GM19240 (cell line): ENCODE results near the gene SV2C.

ENCODE experiments used
- DNase-seq: peaks from one replicate; pipeline ENCODE4 v3.0.0; 2011; ENCODE audit warnings: low spot score; ENCODE audit not compliant: insufficient read length

The SV2C gene

DNA sequence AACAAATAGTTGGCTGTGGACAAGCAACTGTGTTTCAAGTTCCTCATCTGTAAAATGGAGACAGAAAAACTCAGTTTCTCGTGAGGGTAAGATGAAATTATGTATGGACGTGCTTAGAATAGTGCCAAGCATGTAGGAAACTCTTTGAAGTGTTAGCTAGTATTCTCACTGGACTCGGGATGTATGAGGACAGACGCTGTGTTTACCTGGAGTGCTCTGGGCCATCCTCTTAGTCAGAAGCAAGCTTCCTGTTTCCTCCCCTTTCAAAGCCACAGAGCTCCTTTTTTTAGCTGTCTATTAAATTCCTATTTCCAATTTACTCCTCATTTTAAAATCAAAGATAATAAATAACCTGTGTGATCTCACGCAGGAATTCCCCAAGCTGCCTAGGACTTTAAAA, 296.1 kb downstream of the SV2C start:
- no peak for DNase-seq

DNA sequence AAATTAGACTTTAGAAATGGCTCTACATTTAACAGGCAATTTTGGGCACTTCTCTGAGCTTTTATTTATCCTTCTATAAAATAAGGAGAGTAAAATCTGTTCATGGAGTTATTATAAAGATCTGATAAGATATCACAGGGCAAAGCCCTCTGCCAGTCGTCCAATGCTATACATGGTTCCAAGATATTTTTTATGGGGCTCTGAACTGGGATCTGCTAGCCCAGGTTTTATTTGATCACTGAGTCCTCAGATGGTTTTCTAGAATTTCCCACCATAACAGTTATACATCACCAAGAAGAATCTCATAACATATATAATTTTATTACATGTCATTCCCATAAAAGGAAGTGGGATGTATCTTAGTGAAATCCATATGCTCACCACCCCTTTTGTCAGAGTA, 296.7 kb downstream of the SV2C start:
- no peak for DNase-seq

DNA sequence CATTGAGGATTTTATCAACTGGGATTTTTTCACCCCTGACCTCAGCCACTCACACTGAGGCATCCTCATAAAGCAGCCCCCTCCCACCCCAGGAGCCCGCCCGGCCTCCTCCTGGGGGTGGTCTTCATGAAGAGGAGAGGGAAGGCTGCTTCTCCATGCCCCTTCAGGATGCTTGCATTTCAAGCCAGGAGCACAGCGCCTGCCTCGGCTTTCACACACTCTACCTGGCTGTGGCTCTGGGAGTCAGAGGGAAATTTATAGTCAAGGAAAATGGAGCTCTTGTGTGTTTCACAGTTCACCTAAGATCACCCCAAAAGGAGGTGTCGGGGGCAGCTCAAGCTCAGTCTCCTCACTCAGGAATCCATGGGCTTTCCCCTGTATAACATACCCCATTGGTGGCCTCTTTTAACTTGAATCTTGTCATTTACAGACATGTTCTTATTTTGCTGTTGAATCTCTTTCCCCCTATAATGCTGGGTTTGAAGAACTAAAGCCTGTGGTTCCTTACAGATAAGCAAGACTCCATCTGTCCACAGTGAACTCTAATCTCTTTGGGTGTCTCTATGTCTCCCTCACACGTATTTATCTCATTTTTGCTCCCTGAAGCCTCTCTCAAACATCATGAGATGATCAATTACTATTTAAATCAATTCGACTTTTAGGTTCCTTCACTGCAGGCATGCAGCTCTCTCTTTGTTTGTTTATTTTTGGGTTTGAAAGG, 297.3 kb downstream of the SV2C start:
- DNase-seq = no peak

DNA sequence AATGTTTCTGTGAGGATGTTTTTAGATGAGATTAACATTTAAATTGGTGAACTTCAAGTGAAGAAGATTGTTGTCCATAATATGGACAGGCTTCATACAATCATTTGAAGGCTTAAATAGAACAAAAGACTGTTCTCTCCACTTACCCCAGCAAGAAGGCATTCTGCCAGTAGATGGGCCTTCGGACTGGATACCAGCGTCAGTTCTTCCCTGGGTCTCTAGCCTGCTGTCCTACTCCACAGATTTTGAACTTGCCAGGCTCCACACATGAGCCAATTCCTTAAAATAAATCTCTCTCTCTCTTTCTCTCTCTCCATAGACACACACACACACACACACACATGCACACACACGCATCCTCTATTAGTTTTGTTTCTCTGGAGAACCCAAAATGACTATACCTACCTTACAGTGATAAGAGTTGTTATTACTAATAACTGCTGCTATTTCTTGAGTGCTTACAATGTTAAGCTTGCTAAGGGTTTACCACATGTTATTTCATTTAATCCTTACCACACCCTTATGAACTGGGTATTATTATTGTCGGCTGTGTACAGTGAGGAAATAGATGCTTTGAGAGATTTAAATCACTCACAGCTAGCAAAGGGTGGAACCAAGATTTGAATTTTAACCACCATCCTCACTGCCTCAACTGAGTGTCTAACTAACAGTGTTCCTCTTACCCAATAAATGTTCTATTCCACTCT, 300.1 kb downstream of the SV2C start:
- DNase-seq = no peak

DNA sequence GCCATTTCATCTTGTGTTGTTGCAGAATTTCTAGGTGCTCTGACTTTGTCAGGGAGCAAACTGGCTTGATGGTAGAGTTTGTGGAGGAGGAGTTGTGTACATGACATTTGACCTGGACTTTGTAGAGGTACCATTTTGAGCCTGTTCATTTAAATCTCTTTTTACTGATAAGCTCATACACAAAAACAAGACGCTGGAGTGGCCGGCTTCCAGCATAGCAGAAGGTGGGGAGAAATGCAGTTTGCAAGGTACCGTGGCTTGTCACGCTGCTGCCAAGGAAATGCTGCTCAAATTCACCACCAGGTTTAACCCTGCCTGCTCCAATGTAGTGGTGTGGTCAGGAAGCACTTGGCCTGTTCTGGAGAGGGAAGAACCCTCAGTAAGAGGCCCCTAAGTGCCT, 301.0 kb downstream of the SV2C start:
- DNase-seq = no peak

DNA sequence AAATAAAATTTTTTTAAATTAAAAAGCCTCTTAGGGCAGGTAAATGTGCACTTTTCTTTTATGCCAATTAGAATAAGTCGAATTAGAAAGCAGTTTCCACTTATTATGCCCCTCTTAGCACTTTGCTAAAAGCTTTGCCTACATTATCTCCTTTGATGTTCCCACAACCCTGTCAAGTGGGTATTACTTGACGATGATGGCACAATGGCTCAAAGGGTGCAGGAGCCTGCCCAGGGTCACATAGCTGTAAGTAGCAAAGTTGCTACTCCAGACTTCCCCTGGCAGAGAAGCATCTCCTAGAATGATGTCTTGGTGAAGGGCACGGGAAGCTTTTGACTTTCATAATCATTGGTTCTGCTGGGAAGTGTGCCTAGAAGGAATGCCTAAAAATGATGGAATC, 301.5 kb downstream of the SV2C start:
- DNase-seq = no peak

DNA sequence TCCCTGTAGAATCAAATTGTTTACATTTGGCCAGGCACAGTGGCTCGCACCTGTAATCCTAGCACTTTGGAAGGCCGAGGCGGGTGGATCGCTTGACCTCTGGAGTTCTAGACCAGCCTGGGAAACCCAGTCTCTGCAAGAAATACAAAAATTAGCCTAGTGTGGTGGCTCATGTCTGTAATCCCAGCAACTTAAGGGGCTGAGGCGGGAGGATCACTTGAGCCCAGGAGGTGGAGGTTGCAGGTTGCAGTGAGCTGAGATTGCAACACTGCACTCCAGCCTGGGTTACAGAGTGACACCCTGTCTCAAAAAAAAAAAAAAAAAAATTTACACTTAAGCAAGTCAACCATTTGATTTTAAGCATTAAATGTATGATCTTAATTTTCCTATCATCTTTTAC, 302.4 kb downstream of the SV2C start:
- no peak for DNase-seq

DNA sequence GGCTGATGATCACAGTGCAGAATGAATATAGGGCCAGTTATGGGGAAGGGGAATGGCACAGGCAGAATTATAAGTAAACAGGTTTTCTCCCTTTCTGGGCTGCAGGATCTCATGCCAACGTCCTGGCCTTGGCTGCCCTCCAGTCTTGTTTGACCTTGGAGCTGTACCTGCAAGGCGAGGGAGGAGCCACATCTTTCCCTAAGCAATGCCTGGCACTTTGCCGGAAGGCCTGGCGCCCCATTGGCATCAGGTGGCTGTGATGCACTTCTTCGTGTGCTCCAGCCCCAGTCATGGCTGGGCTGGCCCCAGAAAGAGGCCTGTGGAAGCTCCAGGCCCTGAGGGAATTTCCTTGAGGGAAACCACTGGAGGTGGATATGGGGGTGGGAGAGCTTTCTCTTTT, 303.2 kb downstream of the SV2C start:
- no peak for DNase-seq

DNA sequence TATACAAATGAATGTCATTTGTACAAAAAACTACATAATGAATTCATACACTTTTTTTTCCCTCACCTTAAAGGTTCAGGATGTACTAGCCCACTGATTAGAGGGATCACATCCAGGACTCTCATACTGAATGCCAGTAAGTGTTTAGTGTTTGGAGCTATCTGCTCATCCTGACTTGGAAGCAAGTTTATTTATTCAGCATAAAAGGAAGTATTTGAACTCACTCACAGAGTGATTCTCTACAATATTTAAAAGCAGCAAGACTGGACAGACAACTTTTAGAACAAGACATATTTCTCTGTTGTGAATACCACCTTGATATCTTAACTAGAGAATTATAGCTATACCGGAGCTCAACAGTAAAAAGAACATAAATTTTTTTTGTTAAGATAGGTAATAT, 305.1 kb downstream of the SV2C start:
- no peak for DNase-seq

DNA sequence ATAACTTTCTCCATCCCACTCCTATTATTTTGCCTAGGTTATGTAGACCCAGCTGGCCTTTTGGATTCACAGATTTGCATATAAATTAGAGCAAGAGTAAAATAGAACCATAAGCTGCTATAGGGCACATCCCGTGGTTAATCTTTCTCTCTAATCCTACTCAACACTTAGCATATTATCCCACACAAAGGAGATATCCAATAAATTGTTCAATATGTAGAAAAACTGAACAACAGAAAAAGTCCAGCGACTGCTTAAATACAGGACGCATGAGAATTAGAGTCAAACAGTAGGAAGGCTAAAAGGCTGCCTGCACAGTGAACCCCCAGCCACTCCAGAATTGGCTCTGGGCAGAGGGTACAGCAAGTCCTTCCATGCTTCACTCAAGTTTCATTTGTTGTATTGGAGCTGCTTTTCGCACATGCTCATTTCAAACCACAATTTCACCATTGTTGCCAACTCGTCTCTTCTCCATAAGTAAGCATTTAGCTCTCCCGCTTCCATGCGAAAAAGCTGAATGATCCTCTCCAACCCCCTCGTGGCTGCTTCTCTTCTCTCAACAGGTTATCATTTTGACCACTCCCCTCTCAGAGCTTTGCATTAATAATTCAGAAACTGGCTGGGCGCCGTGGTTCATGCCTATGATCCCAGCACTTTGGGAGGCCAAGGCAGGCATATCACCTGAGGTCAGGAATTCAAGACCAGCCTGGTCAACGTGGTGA, 305.8 kb downstream of the SV2C start:
- DNase-seq = no peak

DNA sequence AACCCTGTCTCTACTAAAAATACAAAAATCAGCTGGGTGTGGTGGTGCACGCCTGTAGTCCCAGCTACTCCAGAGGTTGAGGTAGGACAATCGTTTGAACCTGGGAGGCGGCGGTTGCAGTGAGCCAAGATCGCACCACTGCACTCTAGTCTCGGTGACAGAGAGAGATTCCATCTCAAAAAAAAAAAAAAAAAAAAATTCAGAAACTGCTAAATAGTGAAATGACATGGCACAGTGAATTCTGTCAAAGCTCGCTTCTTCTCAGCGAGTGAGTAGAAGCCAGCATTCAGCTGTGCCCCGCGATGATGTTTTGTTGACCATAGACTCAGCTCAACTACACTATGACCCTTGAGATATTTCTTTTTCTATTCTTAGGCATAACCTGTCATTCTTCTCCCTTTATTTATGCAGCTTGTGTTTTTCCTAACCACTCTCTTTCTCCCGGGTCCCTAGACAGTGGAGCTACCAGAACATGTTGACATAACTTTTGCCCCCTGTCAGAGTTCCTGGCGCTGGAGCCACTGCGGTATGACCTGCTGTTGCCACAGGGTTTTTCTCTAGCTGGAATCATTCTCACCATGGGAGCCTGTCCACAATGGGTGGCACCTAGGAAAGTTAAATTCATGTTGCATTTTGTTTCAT, 306.5 kb downstream of the SV2C start:
- DNase-seq = no peak

DNA sequence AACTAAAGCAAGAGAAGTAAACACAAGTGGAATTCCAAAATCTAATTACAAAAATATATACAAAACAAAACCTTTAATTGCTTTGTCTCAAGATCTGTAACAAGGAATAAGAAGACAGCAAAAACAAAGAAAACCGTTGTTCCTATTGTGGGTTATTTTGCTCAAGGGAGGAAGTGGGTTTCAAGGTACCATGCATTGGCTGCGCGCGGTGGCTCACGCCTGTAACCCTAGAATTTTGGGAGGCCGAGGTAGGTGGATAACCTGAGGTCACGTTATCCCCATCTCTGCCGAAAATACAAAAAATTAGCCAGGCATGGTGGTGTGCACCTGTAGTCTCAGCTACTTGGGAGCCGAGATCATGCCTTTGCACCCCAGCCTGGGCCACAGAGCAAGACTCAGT, 307.8 kb downstream of the SV2C start:
- no peak for DNase-seq

DNA sequence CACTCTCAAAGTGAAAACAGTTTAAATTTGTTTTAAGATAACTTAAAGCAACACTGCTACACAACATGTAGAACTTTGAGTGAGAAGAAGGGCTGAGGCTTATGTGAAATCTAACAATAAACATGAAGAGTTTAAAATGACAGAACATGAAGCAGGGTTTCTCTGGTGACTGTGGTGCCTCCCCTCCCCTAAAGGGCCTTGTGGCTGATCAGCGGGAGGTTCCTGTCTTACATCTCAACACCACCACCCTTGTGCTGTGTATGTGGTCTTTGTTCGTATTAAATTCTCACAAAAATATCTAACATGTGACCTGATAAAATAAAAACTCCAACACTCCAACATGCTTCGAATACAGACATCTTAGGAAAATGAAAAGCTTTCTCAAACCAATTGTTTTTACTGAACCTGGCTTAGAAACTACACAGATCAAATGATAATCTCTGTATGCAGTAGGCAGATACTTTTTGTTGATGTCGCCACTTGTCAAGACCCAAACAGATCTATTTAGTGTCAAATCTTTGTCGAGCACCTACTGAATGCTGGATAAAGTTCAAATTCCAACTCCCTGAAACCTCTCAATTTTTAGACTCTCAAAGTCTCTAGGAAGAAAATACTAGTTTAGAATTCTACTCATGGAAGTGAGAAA, 310.0 kb downstream of the SV2C start:
- DNase-seq = no peak

DNA sequence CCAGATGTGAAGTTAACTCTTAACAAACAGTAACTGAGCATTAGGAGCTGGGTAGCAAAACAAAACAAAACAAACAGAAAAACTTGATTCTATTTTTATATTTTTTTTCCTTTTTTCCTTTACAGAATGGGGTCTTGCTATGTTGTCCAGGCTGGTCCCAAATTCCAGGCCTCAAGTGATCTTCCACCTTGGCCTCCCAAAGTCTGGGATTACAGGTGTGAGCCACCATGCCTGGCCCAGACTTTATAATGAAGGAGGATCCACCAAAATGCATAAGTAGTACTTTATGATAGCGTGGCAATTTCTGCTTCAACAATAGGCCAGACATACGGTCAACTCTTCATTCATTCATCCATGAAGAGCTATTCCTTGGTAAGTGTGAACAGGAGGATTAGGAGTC, 314.0 kb downstream of the SV2C start:
- no peak for DNase-seq

DNA sequence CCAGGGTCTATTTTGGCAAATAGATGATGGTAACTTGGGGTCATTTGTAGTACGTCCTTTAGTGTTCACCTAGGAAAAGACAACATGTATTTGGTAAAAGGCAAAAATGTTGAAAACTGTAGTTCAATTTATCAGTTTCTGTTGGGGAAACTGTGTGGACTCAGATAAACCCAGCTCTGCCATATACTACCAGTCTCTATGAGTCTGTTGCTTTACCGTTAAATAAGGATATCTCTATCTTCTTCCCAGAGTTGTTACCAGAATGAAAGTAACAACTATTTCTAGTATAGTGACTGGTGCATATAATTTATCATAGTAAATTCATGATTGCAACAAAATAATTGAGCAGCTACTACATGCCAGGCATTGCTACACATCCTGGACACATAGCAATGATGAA, 316.1 kb downstream of the SV2C start:
- DNase-seq = no peak

DNA sequence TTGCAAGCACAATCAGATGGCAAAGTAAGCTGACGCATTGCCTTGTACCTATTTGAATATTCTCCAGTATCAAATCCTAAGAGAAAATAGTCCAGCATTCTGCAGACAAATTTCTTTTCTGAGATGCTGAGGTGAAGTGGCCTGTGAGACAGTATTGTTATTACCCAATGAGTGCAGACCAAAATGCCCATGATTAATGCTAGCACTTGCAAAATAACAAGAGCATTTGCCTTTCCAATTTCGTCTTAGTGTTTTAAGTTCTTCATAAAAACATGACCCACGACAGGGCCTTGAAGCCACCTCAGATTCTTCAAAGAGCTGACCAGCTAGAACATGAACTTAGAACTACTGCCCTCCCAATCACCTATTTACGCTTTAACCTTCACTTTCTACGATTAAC, 317.3 kb downstream of the SV2C start:
- no peak for DNase-seq

DNA sequence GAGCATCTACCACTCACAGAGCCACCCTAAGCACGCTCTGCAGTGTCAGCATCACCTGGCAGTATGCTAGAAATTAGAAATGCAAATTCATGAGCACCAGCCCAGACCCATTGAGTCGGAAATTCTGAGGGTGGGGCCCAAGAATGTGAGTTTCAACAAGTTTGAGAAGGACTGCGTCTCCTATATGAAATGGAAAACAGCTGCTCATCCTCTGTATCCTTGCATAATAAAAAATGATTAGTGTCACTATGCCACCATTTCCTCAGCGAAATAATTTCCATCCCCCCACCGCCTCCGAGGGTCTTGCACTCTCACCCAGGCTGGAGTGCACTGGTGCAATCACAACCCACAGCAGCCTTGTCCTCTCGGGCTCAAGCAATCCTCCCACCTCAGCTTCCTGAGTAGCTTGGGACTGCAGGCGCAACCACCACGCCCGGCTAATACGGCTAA, 318.6 kb downstream of the SV2C start:
- peak; percentile 19 for DNase-seq

DNA sequence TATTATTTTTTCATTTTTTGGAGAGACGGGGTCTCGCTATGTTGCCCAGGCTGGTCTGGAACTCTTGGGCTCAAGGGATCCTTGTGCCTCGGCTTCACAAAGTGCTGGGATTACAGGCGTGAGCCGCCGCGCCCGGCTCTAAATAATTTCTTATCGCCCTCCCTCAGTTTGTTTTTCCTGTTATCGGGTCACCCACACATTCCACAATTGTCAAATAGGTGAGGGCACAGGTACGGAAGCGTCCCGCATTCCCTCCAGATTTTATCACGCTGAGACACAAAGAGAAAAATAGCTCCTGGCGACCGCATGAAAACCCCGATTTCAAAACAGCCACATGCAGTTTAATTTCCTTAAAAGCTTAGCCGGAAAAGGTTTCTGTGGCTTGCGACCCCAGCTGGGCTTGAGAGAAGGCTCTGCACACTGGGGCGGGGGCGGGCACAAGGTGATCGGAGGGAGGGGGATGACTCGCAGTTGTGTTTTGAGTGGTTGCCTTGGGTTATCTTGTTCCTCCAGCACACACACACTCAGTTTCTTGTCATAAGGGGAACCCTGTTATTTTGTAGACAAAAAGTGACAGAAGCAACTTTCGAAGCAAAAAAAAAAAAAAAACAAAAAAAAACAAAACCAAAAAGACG, 319.2 kb downstream of the SV2C start:
- DNase-seq = peak; percentile 51

DNA sequence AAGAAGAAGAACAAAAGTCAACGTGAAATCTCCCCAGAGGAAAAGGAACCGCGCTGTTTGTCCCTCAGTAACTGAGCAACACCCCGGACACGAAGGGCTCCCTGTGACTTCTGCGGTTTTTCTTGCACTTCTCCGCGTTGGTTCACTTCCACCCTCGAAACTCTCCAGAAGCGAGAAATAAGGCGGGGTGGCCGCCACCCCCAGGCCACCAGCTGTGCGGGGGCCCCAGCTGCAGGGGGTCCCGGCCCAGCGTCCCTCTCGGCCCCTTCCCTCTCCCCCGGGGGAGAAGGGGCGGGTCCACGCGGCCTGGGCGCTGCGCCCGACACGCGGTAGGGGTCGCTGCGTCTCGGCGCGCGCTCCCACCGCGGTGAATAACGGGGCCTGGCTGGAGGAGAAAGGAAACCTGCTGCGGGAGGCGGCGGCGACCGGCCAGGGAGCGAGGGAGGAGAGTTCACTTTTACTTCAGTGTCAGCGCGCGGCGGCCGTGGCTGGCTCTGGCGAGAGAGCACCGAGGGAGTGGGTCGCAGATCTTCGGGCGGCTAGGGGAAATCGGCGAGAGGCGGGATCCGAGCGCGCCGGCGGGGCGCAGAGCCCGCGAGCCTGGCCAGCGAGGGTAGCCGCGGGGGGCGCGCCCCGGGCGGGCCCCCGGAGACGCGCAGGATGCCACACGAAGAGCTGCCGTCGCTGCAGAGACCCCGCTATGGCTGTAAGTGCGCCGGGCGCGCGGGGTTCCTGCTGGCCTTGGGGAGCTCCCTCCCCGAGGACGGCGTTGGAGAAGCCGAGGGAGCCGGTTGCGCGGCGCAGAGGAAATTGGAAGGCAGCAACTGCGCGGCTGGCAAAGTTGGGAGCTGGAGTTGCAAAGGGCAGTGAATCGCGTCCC, 319.9 kb downstream of the SV2C start, which contains the start of gene IQGAP2:
Gene IQGAP2 (plus strand): TSS at position 400 of the 880 bp plus-strand sequence. CDS start 261 bp downstream, at position 661.
- peak; percentile 48 for DNase-seq
